Measurements from ENCODE around the gene NCOR1. TPM values are rescaled to one million over a fixed set of nuclear protein-coding genes. Genes with fewer than 3 reads are reported as not detected.

NCOR1 gene
- 39.1 TPM for polyA plus RNA-seq (2012; ENCODE audit: insufficient read depth, insufficient read length, low read depth)

DNA sequence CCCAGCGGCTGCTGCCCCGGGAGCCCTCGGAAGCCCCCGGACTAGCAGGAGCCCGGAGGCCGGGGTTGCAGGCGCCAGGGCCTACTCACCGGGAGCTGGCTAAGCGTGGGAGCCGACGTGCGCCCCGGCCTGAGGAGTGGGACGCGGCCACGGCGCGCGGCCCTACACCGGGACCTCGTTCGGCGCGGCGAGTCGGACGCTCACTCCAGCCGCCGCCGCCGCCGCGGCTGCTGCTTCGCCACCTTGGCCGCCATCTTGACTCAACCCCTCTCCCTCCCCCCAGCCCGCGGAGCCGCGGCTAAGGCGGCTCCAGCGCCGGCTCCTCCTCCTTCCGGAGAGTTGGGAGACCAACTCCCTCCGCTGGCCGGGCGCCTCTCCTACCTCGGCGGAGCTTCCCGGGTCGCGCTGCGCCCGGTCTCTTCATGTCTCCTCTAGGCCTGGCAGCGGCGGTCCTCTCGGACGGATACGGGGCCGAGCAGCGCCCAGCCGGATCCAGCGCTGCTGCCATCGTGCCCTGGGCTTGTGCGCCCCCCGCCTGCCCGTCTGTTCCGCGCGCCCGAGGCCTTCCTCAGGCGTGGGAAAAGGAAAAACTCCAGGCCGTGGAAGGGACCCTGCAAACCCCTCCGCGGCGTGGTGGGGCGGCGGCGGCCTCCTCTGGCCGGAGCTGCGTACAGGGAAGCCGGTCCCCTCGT is at the start of gene NCOR1:
TSS of gene NCOR1 (minus strand) at position 262 of the 692 bp plus-strand sequence. CDS start 20,965 bp downstream, outside the sequence.
- H3K27me3 ChIP-seq, result no peaks in the 10 kb centered on the region
- TF ChIP-seq CTCF (IDR thresholded peaks at IDR 0.05; ENCODE audit: low read depth, low read length), result peak; percentile 17
- 0 out of 2 replicates have a peak, but pooled peaks cover 3% of the 10 kb centered on the region for H3K36me3 ChIP-seq
- no peaks in the 10 kb centered on the region for H3K9me3 ChIP-seq
- peak within 1 kb of the TSS; percentile 85 for H3K4me3 ChIP-seq (ENCODE audit: low read depth, low read length)
- DNase-seq, result peak; percentile 92
- no peaks in the 10 kb centered on the region for H3K4me1 ChIP-seq

DNA sequence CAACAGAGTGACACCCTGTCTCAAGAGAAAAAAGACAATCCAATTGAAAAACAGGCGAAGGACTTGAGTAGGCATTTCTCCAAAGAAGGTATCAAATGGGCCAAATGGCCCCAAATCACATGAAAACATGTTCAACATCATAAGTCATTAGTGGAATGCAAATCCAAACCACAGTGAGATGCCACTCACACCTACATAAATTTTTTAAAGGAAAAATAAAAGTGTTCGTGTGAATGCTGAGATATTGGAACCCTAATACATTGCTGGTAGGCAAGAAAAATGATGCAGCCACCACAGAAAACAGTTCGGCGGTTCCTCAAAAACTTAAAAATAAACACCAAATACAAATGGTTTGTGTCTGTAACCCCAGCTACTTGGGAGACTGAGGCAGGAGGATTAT is 46.9 kb upstream of the NCOR1 start:
- no peaks in the 10 kb centered on the region for H3K36me3 ChIP-seq
- H3K4me1 ChIP-seq, result no peaks in the 10 kb centered on the region
- no peaks in the 10 kb centered on the region for H3K9me3 ChIP-seq
- no peaks in the 10 kb centered on the region for H3K27me3 ChIP-seq
- TF ChIP-seq CTCF (IDR thresholded peaks at IDR 0.05; ENCODE audit: low read depth, low read length), result no peak
- DNase-seq, result no peak
- no peak overlapping the region for H3K4me3 ChIP-seq (ENCODE audit: low read depth, low read length)

DNA sequence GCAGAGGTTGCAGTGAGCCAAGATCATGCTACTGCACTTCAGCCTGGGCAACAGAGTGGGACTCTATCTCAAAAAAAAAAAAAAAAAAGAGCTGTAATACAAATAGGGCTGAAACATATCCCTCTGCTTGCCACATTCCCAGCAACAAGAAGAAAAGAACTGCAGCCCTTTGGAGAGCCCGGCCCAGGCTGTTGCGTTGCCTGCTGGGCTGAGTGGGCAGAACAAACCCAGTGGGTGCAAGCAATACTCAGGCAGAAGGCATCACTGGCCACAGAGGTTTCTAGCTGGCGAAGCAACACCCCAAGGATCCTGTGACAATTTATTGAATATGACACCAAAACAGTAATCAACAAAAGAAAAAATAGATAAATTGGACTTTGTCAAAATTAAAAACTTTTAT is 45.7 kb upstream of the NCOR1 start:
- Histone ChIP-seq H3K9me3 (no peaks in the 10 kb centered on the region), H3K27me3 (no peaks in the 10 kb centered on the region), H3K4me3 (ENCODE audit: low read depth, low read length) (no peak overlapping the region), H3K36me3 (no peaks in the 10 kb centered on the region), H3K4me1 (no peaks in the 10 kb centered on the region)
- DNase-seq, result no peak
- no peak for TF ChIP-seq CTCF (IDR thresholded peaks at IDR 0.05; ENCODE audit: low read depth, low read length)

- no peaks in the 10 kb centered on the region for H3K9me3 ChIP-seq
- DNase-seq, result no peak
- no peak for TF ChIP-seq CTCF (IDR thresholded peaks at IDR 0.05; ENCODE audit: low read depth, low read length)
- H3K4me3 ChIP-seq (ENCODE audit: low read depth, low read length), result no peak overlapping the region
- H3K4me1 ChIP-seq, result no peaks in the 10 kb centered on the region
- no peaks in the 10 kb centered on the region for H3K36me3 ChIP-seq
- no peaks in the 10 kb centered on the region for H3K27me3 ChIP-seq
These were observed 44.6 kb upstream of the NCOR1 start for GRCh38 chr17:16259926-16260325.

DNA sequence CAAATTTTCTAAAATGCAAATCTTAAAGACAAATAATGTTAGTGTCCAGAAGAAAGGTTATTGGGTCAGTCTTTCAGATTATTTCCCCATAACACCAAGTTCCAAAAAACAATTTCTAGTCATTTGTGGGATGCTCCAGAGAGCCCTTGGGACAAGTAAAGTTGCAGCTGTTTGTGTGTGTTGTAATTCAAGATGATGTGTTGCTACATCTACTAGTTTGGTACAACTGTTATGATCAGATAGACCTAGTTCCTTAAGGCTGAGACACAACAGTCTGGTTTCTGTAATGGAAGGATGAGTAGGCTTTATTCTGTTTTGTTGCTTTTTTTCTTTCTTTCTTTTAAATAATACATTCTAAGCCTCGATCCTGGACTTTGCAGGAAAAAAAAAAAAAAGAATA is 43.6 kb upstream of the NCOR1 start:
- TF ChIP-seq CTCF (IDR thresholded peaks at IDR 0.05; ENCODE audit: low read depth, low read length), result no peak
- Histone ChIP-seq H3K4me1 (no peaks in the 10 kb centered on the region), H3K36me3 (no peaks in the 10 kb centered on the region), H3K4me3 (ENCODE audit: low read depth, low read length) (no peak overlapping the region), H3K27me3 (no peaks in the 10 kb centered on the region), H3K9me3 (no peaks in the 10 kb centered on the region)
- DNase-seq, result no peak

- H3K36me3 ChIP-seq, result no peaks in the 10 kb centered on the region
- TF ChIP-seq CTCF (IDR thresholded peaks at IDR 0.05; ENCODE audit: low read depth, low read length), result no peak
- no peaks in the 10 kb centered on the region for H3K27me3 ChIP-seq
- DNase-seq, result no peak
- no peaks in the 10 kb centered on the region for H3K9me3 ChIP-seq
- no peak overlapping the region for H3K4me3 ChIP-seq (ENCODE audit: low read depth, low read length)
- no peaks in the 10 kb centered on the region for H3K4me1 ChIP-seq
These were observed 40.2 kb upstream of the NCOR1 start for GRCh38 chr17:16255481-16255921.
